ENCODE results near the gene ETV3. TPM values are rescaled to one million over a fixed set of nuclear protein-coding genes. Genes with fewer than 3 reads are reported as not detected.
"Not testable (repeated sequence)": the region's sequence is repeated elsewhere in the genome, so short reads cannot be mapped to it uniquely, and the experiment has no call there.

The ETV3 gene
- total and polyA plus RNA-seq, 2 donors from 2014 or later = 3.5 to 24.8 TPM

- no peak for DNase-seq
- H3K9ac ChIP-seq (ENCODE audit: low read length in 3 of 3) = no peak overlapping the region
- H3K4me3 ChIP-seq (ENCODE audit: low read length in 3 of 3) = no peak overlapping the region
- H3K36me3 ChIP-seq (ENCODE audit: control insufficient read depth in 2 of 3, insufficient read depth in 3 of 3, low read length in 3 of 3) = no peaks in the 10 kb centered on the region
- TF ChIP-seq, protein P1, sequence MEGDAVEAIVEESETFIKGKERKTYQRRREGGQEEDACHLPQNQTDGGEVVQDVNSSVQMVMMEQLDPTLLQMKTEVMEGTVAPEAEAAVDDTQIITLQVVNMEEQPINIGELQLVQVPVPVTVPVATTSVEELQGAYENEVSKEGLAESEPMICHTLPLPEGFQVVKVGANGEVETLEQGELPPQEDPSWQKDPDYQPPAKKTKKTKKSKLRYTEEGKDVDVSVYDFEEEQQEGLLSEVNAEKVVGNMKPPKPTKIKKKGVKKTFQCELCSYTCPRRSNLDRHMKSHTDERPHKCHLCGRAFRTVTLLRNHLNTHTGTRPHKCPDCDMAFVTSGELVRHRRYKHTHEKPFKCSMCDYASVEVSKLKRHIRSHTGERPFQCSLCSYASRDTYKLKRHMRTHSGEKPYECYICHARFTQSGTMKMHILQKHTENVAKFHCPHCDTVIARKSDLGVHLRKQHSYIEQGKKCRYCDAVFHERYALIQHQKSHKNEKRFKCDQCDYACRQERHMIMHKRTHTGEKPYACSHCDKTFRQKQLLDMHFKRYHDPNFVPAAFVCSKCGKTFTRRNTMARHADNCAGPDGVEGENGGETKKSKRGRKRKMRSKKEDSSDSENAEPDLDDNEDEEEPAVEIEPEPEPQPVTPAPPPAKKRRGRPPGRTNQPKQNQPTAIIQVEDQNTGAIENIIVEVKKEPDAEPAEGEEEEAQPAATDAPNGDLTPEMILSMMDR (IDR thresholded peaks at IDR 0.05; ENCODE audit: borderline replicate concordance, extremely low read depth, insufficient read depth) = no peak
- H3K27ac ChIP-seq (ENCODE audit: low read depth in 2 of 2, low read length in 2 of 2) = no peak overlapping the region
- H3K4me1 ChIP-seq (ENCODE audit: control insufficient read depth in 2 of 3, insufficient read depth in 2 of 3, low read depth in 1 of 3, low read length in 3 of 3) = no peaks in the 10 kb centered on the region
- no peaks in the 10 kb centered on the region for H3K9me3 ChIP-seq (ENCODE audit: control insufficient read depth in 2 of 3, insufficient read depth in 1 of 3, low read length in 3 of 3)
- no peaks in the 10 kb centered on the region for H3K27me3 ChIP-seq (ENCODE audit: control insufficient read depth, insufficient read depth, low read length)
- FAIRE-seq = no peak
- intact Hi-C loops (cut with DNase I) = no loop called here
Observed at GRCh38 chr1:157176016-157176415, 37.8 kb upstream of the ETV3 start.

- FAIRE-seq (no peak), DNase-seq (no peak)
- Histone ChIP-seq H3K9me3 (ENCODE audit: control insufficient read depth in 2 of 3, insufficient read depth in 1 of 3, low read length in 3 of 3) (no peaks in the 10 kb centered on the region), H3K36me3 (ENCODE audit: control insufficient read depth in 2 of 3, insufficient read depth in 3 of 3, low read length in 3 of 3) (no peaks in the 10 kb centered on the region), H3K27ac (ENCODE audit: low read depth in 2 of 2, low read length in 2 of 2) (no peak overlapping the region), H3K4me1 (ENCODE audit: control insufficient read depth in 2 of 3, insufficient read depth in 2 of 3, low read depth in 1 of 3, low read length in 3 of 3) (no peaks in the 10 kb centered on the region), H3K27me3 (ENCODE audit: control insufficient read depth, insufficient read depth, low read length) (no peaks in the 10 kb centered on the region), H3K4me3 (ENCODE audit: low read length in 3 of 3) (no peak overlapping the region), H3K9ac (ENCODE audit: low read length in 3 of 3) (no peak overlapping the region)
- intact Hi-C loops (cut with DNase I) = no loop called here
- TF ChIP-seq, protein P1 (IDR thresholded peaks at IDR 0.05; ENCODE audit: borderline replicate concordance, extremely low read depth, insufficient read depth) = no peak
Observed at GRCh38 chr1:157173900-157174410, 35.8 kb upstream of the ETV3 start.

GRCh38 chr1:157173241-157173640 is 35.0 kb upstream of the ETV3 start:
- H3K4me1 ChIP-seq (ENCODE audit: control insufficient read depth in 2 of 3, insufficient read depth in 2 of 3, low read depth in 1 of 3, low read length in 3 of 3); H3K36me3 ChIP-seq (ENCODE audit: control insufficient read depth in 2 of 3, insufficient read depth in 3 of 3, low read length in 3 of 3); FAIRE-seq; H3K27ac ChIP-seq (ENCODE audit: low read depth in 2 of 2, low read length in 2 of 2); DNase-seq; H3K9me3 ChIP-seq (ENCODE audit: control insufficient read depth in 2 of 3, insufficient read depth in 1 of 3, low read length in 3 of 3); H3K9ac ChIP-seq (ENCODE audit: low read length in 3 of 3); H3K27me3 ChIP-seq (ENCODE audit: control insufficient read depth, insufficient read depth, low read length); intact Hi-C loops (cut with DNase I); H3K4me3 ChIP-seq (ENCODE audit: low read length in 3 of 3): not testable (repeated sequence)

- intact Hi-C loops (cut with DNase I); H3K27me3 ChIP-seq (ENCODE audit: control insufficient read depth, insufficient read depth, low read length); H3K36me3 ChIP-seq (ENCODE audit: control insufficient read depth in 2 of 3, insufficient read depth in 3 of 3, low read length in 3 of 3); FAIRE-seq; H3K4me1 ChIP-seq (ENCODE audit: control insufficient read depth in 2 of 3, insufficient read depth in 2 of 3, low read depth in 1 of 3, low read length in 3 of 3); DNase-seq; H3K9ac ChIP-seq (ENCODE audit: low read length in 3 of 3); H3K9me3 ChIP-seq (ENCODE audit: control insufficient read depth in 2 of 3, insufficient read depth in 1 of 3, low read length in 3 of 3); H3K4me3 ChIP-seq (ENCODE audit: low read length in 3 of 3); H3K27ac ChIP-seq (ENCODE audit: low read depth in 2 of 2, low read length in 2 of 2): not testable (repeated sequence)
Observed at GRCh38 chr1:157172591-157172990, 34.4 kb upstream of the ETV3 start.
